Liver (tissue), 3 donors: ENCODE results near the gene RWDD3.

ENCODE experiments used
- JUND ChIP-seq, 2 donors: IDR thresholded peaks; 2 replicates each; pipeline ENCODE4 v1.6.1; 2016; ENCODE audit warnings: antibody characterized with exemption in 2 of 2
- TAF1 ChIP-seq: conservative IDR thresholded peaks from 2 replicates; pipeline ENCODE4 v1.6.1; 2016; ENCODE audit warnings: antibody characterized with exemption, mild to moderate bottlenecking
- TF ChIP-seq, protein P1 (sequence below): fragments of 150-350 bp; IDR thresholded peaks from 2 replicates; pipeline ENCODE4 v1.5.1; 2017; ENCODE audit warnings: improper control_type of control experiment, low read depth, low read length; ENCODE audit not compliant: missing input control
- TF ChIP-seq, protein P2 (sequence below): IDR thresholded peaks from 2 replicates; pipeline ENCODE4 v1.6.1; 2016; ENCODE audit warnings: antibody characterized with exemption
- TF ChIP-seq, protein P3 (sequence below): IDR thresholded peaks from 2 replicates; pipeline ENCODE4 v1.6.1; 2016; ENCODE audit warnings: antibody characterized with exemption
- donor health status: healthy.
- donor health status: healthy.

DNA sequence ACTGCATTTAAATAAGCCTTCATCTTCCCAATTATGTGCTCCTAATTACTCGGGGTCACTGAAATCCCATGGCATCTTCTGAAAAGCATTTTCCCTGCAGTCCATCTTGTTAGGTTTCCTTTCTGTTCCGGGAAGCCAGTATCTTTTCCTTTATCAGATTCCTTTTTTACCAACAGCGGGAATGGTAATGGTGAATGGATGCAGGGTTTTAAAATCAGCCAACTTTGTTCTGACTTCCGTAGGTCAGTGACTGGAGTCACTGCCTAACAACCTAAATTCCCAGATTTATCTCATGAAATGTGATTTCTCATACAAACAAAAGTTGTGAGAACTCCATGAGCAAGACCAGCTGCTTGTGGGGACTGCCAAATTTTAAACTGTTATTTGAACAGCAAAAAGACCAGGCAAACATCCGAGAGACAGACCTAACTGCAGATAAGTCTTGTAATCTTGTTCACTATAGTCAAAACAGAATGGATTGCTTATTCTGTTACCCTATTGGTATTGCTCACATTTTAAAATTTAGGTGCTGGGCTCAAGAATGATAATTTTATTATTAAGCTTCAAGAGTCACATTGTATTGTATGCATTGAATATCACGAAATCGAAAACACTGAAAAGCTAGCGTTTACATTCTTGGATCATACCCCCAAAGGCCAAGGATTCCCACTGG is 1.2 kb upstream of the RWDD3 start:
- TF ChIP-seq, protein P1, sequence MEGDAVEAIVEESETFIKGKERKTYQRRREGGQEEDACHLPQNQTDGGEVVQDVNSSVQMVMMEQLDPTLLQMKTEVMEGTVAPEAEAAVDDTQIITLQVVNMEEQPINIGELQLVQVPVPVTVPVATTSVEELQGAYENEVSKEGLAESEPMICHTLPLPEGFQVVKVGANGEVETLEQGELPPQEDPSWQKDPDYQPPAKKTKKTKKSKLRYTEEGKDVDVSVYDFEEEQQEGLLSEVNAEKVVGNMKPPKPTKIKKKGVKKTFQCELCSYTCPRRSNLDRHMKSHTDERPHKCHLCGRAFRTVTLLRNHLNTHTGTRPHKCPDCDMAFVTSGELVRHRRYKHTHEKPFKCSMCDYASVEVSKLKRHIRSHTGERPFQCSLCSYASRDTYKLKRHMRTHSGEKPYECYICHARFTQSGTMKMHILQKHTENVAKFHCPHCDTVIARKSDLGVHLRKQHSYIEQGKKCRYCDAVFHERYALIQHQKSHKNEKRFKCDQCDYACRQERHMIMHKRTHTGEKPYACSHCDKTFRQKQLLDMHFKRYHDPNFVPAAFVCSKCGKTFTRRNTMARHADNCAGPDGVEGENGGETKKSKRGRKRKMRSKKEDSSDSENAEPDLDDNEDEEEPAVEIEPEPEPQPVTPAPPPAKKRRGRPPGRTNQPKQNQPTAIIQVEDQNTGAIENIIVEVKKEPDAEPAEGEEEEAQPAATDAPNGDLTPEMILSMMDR, result no peak
- TF ChIP-seq, protein P2, sequence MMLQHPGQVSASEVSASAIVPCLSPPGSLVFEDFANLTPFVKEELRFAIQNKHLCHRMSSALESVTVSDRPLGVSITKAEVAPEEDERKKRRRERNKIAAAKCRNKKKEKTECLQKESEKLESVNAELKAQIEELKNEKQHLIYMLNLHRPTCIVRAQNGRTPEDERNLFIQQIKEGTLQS, result no peak
- TF ChIP-seq, protein P3, sequence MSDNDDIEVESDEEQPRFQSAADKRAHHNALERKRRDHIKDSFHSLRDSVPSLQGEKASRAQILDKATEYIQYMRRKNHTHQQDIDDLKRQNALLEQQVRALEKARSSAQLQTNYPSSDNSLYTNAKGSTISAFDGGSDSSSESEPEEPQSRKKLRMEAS, result no peak
- TF ChIP-seq JUND (IDR thresholded peaks at IDR 0.05) (no peak), TAF1 (no peak)
